ENCODE measurements around the gene DAPP1.

GRCh38 chr4:99918656-99919055, 102.0 kb downstream of the DAPP1 start:
- TF ChIP-seq POLR2AphosphoS5 (IDR thresholded peaks at IDR 0.05) (no peak), CTCF (IDR thresholded peaks at IDR 0.05) (no peak), POLR2A (IDR thresholded peaks at IDR 0.05) (no peak), EP300 (IDR thresholded peaks at IDR 0.05) (no peak)
